ENCODE measurements around the gene GNB5. TPM values are rescaled to one million over a fixed set of nuclear protein-coding genes. Genes with fewer than 3 reads are reported as not detected.

GNB5 gene
- polyA plus RNA-seq, 1 donor from 2014 or later, result 89.6 TPM

DNA sequence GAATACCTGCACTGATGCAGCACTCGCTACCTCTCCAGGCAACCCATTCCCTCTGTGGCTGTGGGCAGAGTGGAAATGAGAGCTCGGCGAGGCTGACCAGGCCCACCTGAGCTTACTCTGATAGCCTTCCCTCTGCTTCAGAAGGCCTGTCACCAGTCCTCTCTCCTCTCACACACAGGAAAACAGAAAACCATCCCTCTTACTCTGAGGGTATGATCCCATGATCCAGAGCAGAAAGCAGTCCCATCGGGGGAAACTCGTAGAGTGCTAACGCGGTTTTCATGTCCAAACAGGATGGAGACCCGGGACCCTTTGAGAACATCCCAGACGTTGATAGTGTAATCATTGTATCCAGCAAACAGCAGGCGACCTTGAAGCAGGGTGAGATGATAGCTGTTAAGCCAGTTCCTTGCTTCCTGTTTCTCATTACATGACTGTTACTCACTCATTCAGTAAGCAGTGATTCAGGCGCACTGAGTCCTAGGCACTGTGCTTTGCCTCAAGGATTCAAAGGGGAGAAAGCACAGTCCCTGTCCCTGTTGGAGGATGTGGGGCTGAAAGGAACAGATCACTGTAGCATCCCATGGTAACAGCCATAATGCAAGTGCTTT lies 66.8 kb downstream of the GNB5 start:
- no peak overlapping the region for H3K4me3 ChIP-seq (ENCODE audit: low read length)
- no peak overlapping the region for H2AFZ ChIP-seq (ENCODE audit: low read depth, low read length)
- H3K4me2 ChIP-seq (ENCODE audit: low read length), result no peak overlapping the region

GRCh38 chr15:52121896-52122295 lies 69.3 kb downstream of the GNB5 start:
- H3K9me3 ChIP-seq (ENCODE audit: low read length), result no peaks in the 10 kb centered on the region
- no peak overlapping the region for H3K4me2 ChIP-seq (ENCODE audit: low read length)
- no peak overlapping the region for H2AFZ ChIP-seq (ENCODE audit: low read depth, low read length)
- no peaks in the 10 kb centered on the region for H3K79me2 ChIP-seq (replicated peaks; ENCODE audit: insufficient read depth, low read length)
- H4K20me1 ChIP-seq (ENCODE audit: insufficient read depth), result no peaks in the 10 kb centered on the region
- no peaks in the 10 kb centered on the region for H3K27me3 ChIP-seq (ENCODE audit: insufficient read depth, low read depth, low read length)
- no peak overlapping the region for H3K9ac ChIP-seq (ENCODE audit: low read length)
- H3F3A ChIP-seq (ENCODE audit: insufficient read depth, low read length, poor library complexity, severe bottlenecking), result no peaks in the 10 kb centered on the region
- H3K27ac ChIP-seq (ENCODE audit: low read length), result no peak overlapping the region
- H3K4me3 ChIP-seq (ENCODE audit: low read length), result no peak overlapping the region
- H3K36me3 ChIP-seq (ENCODE audit: insufficient read depth, low read length), result peaks cover 4% of the 10 kb centered on the region
- H3K9me2 ChIP-seq (ENCODE audit: insufficient read depth, low read length), result no peaks in the 10 kb centered on the region
- TF ChIP-seq REST (IDR thresholded peaks at IDR 0.05; ENCODE audit: borderline replicate concordance) (no peak), SMC3 (conservative IDR thresholded peaks at IDR 0.05; ENCODE audit: poor library complexity) (no peak), EP300 (conservative IDR thresholded peaks at IDR 0.05; ENCODE audit: poor library complexity, severe bottlenecking) (no peak), TAF1 (IDR thresholded peaks at IDR 0.05; ENCODE audit: low read depth) (no peak), CTCF (IDR thresholded peaks at IDR 0.05; ENCODE audit: poor library complexity, severe bottlenecking) (no peak), MXI1 (conservative IDR thresholded peaks at IDR 0.05; ENCODE audit: poor library complexity, severe bottlenecking) (no peak)

More for the DNA sequence above, 66.8 kb downstream of the GNB5 start:
- Histone ChIP-seq H3K79me2 (replicated peaks; ENCODE audit: insufficient read depth, low read length) (no peaks in the 10 kb centered on the region), H3K27ac (ENCODE audit: low read length) (no peak overlapping the region), H3K27me3 (ENCODE audit: insufficient read depth, low read depth, low read length) (no peaks in the 10 kb centered on the region), H3K9me2 (ENCODE audit: insufficient read depth, low read length) (no peaks in the 10 kb centered on the region), H3F3A (ENCODE audit: insufficient read depth, low read length, poor library complexity, severe bottlenecking) (no peaks in the 10 kb centered on the region), H3K9me3 (ENCODE audit: low read length) (no peaks in the 10 kb centered on the region), H3K9ac (ENCODE audit: low read length) (no peak overlapping the region), H4K20me1 (ENCODE audit: insufficient read depth) (no peaks in the 10 kb centered on the region), H3K36me3 (ENCODE audit: insufficient read depth, low read length) (peaks cover 5% of the 10 kb centered on the region)
- TF ChIP-seq EZH2 (IDR thresholded peaks at IDR 0.05; ENCODE audit: borderline replicate concordance, insufficient read depth, low read length, poor library complexity, severe bottlenecking) (no peak), MXI1 (conservative IDR thresholded peaks at IDR 0.05; ENCODE audit: poor library complexity, severe bottlenecking) (no peak), POLR2AphosphoS5 (IDR thresholded peaks at IDR 0.05) (no peak), CTCF (IDR thresholded peaks at IDR 0.05; ENCODE audit: poor library complexity, severe bottlenecking) (no peak), SMC3 (conservative IDR thresholded peaks at IDR 0.05; ENCODE audit: poor library complexity) (no peak), TAF1 (IDR thresholded peaks at IDR 0.05; ENCODE audit: low read depth) (no peak), REST (IDR thresholded peaks at IDR 0.05; ENCODE audit: borderline replicate concordance) (no peak), EP300 (conservative IDR thresholded peaks at IDR 0.05; ENCODE audit: poor library complexity, severe bottlenecking) (no peak), RAD21 (conservative IDR thresholded peaks at IDR 0.05) (no peak)

Measured in neural cell (in vitro differentiated cells).